Neutrophil (primary cell): ENCODE measurements around the gene EFNA1.

Experiments used
- H3K27ac ChIP-seq: fragments of 200-600 bp; sonication (generic); 2 replicates; pipeline ENCODE4 v1.5.1; 2016; ENCODE audit warnings: mild to moderate bottlenecking, moderate library complexity
- H3K27me3 ChIP-seq: fragments of 200-600 bp; sonication (generic); 2 replicates; pipeline ENCODE4 v1.6.0; 2016; ENCODE audit warnings: mild to moderate bottlenecking
- H3K36me3 ChIP-seq: fragments of 200-600 bp; sonication (generic); 2 replicates; pipeline ENCODE4 v1.5.1; 2017
- H3K4me1 ChIP-seq, 2 experiments: fragments of 200-600 bp in 1 of 2; sonication (generic) in 1 of 2; 1 replicate in 1 of 2; 2 replicates in 1 of 2; pipeline versions ENCODE4 v1.5.1 to v1.6.1; 2013 to 2016; ENCODE audit warnings: low read depth in 1 of 2, low read length in 1 of 2, mild to moderate bottlenecking in 1 of 2, moderate library complexity in 1 of 2; ENCODE audit not compliant: control insufficient read depth in 1 of 2, insufficient read depth in 1 of 2
- H3K4me3 ChIP-seq, 2 experiments: fragments of 200-600 bp in 1 of 2; sonication (generic) in 1 of 2; 1 replicate in 1 of 2; 2 replicates in 1 of 2; pipeline ENCODE4 v1.5.1; 2013 to 2016; ENCODE audit warnings: low read depth in 1 of 2, low read length in 1 of 2, mild to moderate bottlenecking in 1 of 2, moderate library complexity in 1 of 2
- H3K9me3 ChIP-seq: fragments of 200-600 bp; sonication (generic); 2 replicates; pipeline ENCODE4 v1.5.1; 2016
- CTCF ChIP-seq: fragments of 200-600 bp; sonication (generic); IDR thresholded peaks from 2 replicates; pipeline ENCODE4 v1.5.1; 2016; ENCODE audit warnings: antibody characterized with exemption

The EFNA1 gene

GRCh38 chr1:155131856-155132255, 4.2 kb downstream of the EFNA1 start:
- H3K4me1 ChIP-seq = peaks cover 36 to 37% of the 10 kb centered on the region in 2 experiments
- H3K9me3 ChIP-seq = no peaks in the 10 kb centered on the region
- no peak overlapping the region for H3K27ac ChIP-seq
- no peak for TF ChIP-seq CTCF
- peaks cover 40% of the 10 kb centered on the region for H3K27me3 ChIP-seq
- no peak overlapping the region for H3K4me3 ChIP-seq
- H3K36me3 ChIP-seq = no peaks in the 10 kb centered on the region

- H3K27me3 ChIP-seq = peaks cover 20% of the 10 kb centered on the region
- no peaks in the 10 kb centered on the region for H3K9me3 ChIP-seq
- TF ChIP-seq CTCF = no peak
- no peak overlapping the region for H3K4me3 ChIP-seq
- peaks cover 22 to 24% of the 10 kb centered on the region in 2 experiments for H3K4me1 ChIP-seq
- no peak overlapping the region for H3K27ac ChIP-seq
- H3K36me3 ChIP-seq = no peaks in the 10 kb centered on the region
These were observed 6.2 kb downstream of the EFNA1 start for GRCh38 chr1:155133799-155134281.

GRCh38 chr1:155134322-155134721, 6.6 kb downstream of the EFNA1 start:
- peaks cover 15% of the 10 kb centered on the region for H3K27me3 ChIP-seq
- H3K36me3 ChIP-seq = no peaks in the 10 kb centered on the region
- H3K9me3 ChIP-seq = no peaks in the 10 kb centered on the region
- H3K4me3 ChIP-seq = peak overlapping the region in 1 of 2 experiments; percentile 99
- H3K27ac ChIP-seq = peak overlapping the region; percentile 93
- no peak for TF ChIP-seq CTCF
- H3K4me1 ChIP-seq = peaks cover 22 to 24% of the 10 kb centered on the region in 2 experiments

GRCh38 chr1:155134880-155135414, 7.3 kb downstream of the EFNA1 start:
- Histone ChIP-seq H3K36me3 (no peaks in the 10 kb centered on the region), H3K4me3 (peak overlapping the region; percentile 95 to 99), H3K27ac (peak overlapping the region; percentile 93), H3K9me3 (no peaks in the 10 kb centered on the region), H3K4me1 (peaks cover 28 to 31% of the 10 kb centered on the region in 2 experiments), H3K27me3 (peaks cover 9% of the 10 kb centered on the region)
- no peak for TF ChIP-seq CTCF

- Histone ChIP-seq H3K9me3 (no peaks in the 10 kb centered on the region), H3K27ac (peak within 1 kb of the TSS; percentile 93), H3K36me3 (no peaks in the 10 kb centered on the region), H3K27me3 (peaks cover 3% of the 10 kb centered on the region), H3K4me3 (peak within 1 kb of the TSS; percentile 95 to 99), H3K4me1 (peaks cover 33 to 34% of the 10 kb centered on the region in 2 experiments)
- peak; percentile 92 for TF ChIP-seq CTCF
These were observed 7.8 kb downstream of the EFNA1 start, which contains the start of gene SLC50A1 for GRCh38 chr1:155135415-155136028. Gene SLC50A1, plus strand, starts transcription at chr1:155135852. Its CDS starts 60 bp downstream, at chr1:155135912.
